Prostate gland (tissue), 2 donors: ENCODE data around the gene SLC25A43.

Experiments
- POLR2A ChIP-seq: fragments of 450-650 bp; IDR thresholded peaks from one replicate; pipeline ENCODE4 v1.6.1; 2016; ENCODE audit warnings: antibody characterized with exemption, mild to moderate bottlenecking
- POLR2AphosphoS5 ChIP-seq: sonication (generic); formaldehyde crosslinking; IDR thresholded peaks from one replicate; pipeline ENCODE4 v1.6.1; 2017; ENCODE audit warnings: antibody characterized with exemption
- TF ChIP-seq, protein P1 (sequence below), 4 experiments: fragments of 200-600 bp in 2 of 4; fragments of 450-650 bp in 2 of 4; sonication (generic) in 2 of 4; IDR thresholded peaks; 1 replicate in 3 of 4; 2 replicates in 1 of 4; pipeline ENCODE4 v1.5.1; 2016 to 2019; ENCODE audit warnings: antibody characterized with exemption in 4 of 4, mild to moderate bottlenecking in 2 of 4, moderate library complexity in 2 of 4

DNA sequence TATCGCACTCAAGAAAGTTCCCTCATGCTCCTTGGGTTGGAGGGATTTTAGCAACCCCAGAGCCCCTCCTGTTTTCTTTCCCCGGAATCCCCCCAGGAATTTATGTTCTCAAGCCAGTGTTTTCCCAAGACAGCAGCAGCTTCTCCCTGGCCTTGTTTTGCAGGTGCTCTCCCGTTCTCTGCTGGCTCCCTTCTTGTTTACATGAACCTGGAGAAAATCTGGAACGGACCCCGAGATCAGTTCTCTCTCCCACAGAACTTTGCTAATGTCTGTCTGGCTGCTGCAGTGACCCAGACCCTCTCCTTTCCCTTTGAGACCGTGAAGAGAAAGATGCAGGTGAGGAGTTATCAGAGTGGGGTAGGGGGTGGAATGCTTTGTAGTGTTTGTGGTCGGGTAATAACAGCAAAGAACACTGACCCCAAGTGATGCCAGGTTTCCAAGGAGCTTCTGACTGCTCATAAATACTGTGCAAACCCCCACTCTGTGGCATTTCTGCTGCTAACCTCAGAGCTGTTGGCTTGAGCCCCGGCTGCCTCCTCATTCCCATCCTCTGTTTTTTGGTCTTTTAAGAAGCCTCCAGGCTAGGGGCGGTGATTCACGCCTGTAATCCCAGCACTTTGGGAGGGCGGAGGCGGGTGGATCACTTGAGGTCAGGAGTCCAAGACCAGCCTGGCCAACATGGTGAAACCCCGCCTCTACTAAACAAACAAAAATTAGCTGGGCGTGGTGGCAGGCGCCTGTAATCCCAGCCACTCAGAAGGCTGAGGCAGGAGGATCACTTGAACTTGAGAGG, 11.1 kb downstream of the SLC25A43 start:
- TF ChIP-seq, protein P1, sequence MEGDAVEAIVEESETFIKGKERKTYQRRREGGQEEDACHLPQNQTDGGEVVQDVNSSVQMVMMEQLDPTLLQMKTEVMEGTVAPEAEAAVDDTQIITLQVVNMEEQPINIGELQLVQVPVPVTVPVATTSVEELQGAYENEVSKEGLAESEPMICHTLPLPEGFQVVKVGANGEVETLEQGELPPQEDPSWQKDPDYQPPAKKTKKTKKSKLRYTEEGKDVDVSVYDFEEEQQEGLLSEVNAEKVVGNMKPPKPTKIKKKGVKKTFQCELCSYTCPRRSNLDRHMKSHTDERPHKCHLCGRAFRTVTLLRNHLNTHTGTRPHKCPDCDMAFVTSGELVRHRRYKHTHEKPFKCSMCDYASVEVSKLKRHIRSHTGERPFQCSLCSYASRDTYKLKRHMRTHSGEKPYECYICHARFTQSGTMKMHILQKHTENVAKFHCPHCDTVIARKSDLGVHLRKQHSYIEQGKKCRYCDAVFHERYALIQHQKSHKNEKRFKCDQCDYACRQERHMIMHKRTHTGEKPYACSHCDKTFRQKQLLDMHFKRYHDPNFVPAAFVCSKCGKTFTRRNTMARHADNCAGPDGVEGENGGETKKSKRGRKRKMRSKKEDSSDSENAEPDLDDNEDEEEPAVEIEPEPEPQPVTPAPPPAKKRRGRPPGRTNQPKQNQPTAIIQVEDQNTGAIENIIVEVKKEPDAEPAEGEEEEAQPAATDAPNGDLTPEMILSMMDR (IDR thresholded peaks at IDR 0.05): no peak
- no peak for TF ChIP-seq POLR2A
- no peak for TF ChIP-seq POLR2AphosphoS5
